Calu3 (cell line): Measurements from ENCODE around the gene CFAP99. TPM values are rescaled to one million over a fixed set of nuclear protein-coding genes. Genes with fewer than 3 reads are reported as not detected.

Source experiments
- BruUV-seq: library from RNA; stranded (reverse); fragments of 400-500 nt; replicated peaks from 2 replicates; lab custom pipeline; 2021; lab: Mats Ljungman, UMichigan
- CTCF ChIA-PET: fragments of 300-600 bp; sonication (Branson Sonifier 250); formaldehyde crosslinking; loops from one replicate; lab custom pipeline; 2022; ENCODE audit warnings: antibody characterized with exemption; lab: Charles Lee
- DNase-seq: peaks from one replicate; pipeline ENCODE4 v3.0.0; 2022
- H3K27ac Mint-ChIP-seq: one replicate; pipeline ENCODE4 v1.8.0; 2022; ENCODE audit warnings: mixed read lengths; ENCODE audit not compliant: unreplicated experiment
- H3K27me3 Mint-ChIP-seq: one replicate; pipeline ENCODE4 v1.8.0; 2022; ENCODE audit warnings: mixed read lengths; ENCODE audit not compliant: unreplicated experiment
- H3K36me3 Mint-ChIP-seq: one replicate; pipeline ENCODE4 v1.8.0; 2022; ENCODE audit warnings: mild to moderate bottlenecking, moderate library complexity, mixed read lengths; ENCODE audit not compliant: insufficient read depth, unreplicated experiment
- H3K4me1 Mint-ChIP-seq: one replicate; pipeline ENCODE4 v1.8.0; 2022; ENCODE audit warnings: mild to moderate bottlenecking, low read depth, mixed read lengths; ENCODE audit not compliant: unreplicated experiment
- H3K4me3 Mint-ChIP-seq: one replicate; pipeline ENCODE4 v1.8.0; 2022; ENCODE audit warnings: mild to moderate bottlenecking, low read depth, moderate library complexity, mixed read lengths; ENCODE audit not compliant: unreplicated experiment
- H3K9me3 Mint-ChIP-seq: one replicate; pipeline ENCODE4 v1.8.0; 2022; ENCODE audit warnings: low read depth, mixed read lengths; ENCODE audit not compliant: unreplicated experiment
- intact Hi-C: fragments of 100-400 bp; cut with micrococcal nuclease; formaldehyde crosslinking; loops from one replicate; pipeline ENCODE4 v1.10.0; 2022; ENCODE audit not compliant: unreplicated experiment
- total RNA-seq: library from RNA; stranded (reverse); gene quantifications from 2 replicates; pipeline ENCODE4 v1.2.3, GENCODE V29; 2022
- TF ChIP-seq, protein P1 (sequence below): fragments of 200-600 bp; IDR thresholded peaks from one replicate; pipeline ENCODE4 v1.8.0; 2022; ENCODE audit warnings: antibody characterized with exemption; ENCODE audit not compliant: unreplicated experiment

The CFAP99 gene
- total RNA-seq, 1 experiment from 2014 or later, result not detected

DNA sequence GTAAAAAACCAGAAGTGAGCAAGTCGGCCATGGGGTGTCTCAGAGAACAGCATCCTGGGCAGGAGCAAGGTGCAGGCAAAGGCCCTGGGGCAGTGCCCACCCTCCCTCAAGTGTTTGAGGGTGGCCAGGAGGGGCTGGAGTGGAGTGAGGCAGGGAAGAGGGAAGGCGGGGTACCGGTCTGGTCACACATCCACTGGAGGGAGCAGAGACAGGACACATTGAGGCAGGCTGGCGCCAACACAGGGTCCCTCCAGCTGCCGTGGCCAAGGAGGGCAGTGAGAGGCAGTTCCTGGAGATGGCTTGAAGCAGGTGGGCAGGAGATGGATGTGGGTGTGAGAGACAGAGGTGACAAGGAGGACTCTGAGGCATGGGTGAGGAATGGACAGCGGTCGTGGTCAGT, 29.8 kb downstream of the CFAP99 start:
- TF ChIP-seq, protein P1, sequence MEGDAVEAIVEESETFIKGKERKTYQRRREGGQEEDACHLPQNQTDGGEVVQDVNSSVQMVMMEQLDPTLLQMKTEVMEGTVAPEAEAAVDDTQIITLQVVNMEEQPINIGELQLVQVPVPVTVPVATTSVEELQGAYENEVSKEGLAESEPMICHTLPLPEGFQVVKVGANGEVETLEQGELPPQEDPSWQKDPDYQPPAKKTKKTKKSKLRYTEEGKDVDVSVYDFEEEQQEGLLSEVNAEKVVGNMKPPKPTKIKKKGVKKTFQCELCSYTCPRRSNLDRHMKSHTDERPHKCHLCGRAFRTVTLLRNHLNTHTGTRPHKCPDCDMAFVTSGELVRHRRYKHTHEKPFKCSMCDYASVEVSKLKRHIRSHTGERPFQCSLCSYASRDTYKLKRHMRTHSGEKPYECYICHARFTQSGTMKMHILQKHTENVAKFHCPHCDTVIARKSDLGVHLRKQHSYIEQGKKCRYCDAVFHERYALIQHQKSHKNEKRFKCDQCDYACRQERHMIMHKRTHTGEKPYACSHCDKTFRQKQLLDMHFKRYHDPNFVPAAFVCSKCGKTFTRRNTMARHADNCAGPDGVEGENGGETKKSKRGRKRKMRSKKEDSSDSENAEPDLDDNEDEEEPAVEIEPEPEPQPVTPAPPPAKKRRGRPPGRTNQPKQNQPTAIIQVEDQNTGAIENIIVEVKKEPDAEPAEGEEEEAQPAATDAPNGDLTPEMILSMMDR, result no peak
- Mint-ChIP-seq H3K4me3 (no peak overlapping the region), H3K9me3 (no peaks in the 10 kb centered on the region)

DNA sequence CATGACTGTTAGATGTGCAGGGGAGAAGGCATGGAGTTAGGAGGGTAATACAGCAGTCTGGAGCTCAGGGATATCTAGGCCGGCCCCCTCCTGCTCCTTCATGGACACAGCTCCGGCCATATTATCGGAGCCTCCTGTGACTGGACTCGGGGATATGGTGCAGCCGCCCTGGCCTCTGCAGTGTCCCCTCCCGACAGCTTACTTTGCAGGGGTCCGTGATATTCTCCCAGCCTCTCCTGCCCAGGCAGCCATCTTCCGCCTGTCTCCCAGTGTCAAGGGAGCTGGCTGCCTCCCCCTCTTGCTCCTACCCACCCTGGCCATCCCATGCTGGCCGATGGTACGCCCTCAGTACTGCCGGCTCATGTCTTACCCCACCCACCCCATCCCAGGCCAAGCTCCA, 30.3 kb downstream of the CFAP99 start:
- Mint-ChIP-seq H3K4me3 (no peak overlapping the region), H3K27ac (no peak overlapping the region), H3K36me3 (no peaks in the 10 kb centered on the region), H3K9me3 (no peaks in the 10 kb centered on the region), H3K4me1 (no peaks in the 10 kb centered on the region), H3K27me3 (peaks cover 14% of the 10 kb centered on the region)
- TF ChIP-seq, protein P1, result no peak
- intact Hi-C loops, result no loop called here
- no peak for DNase-seq
- CTCF ChIA-PET, result no interaction called here
- no TSS peak for BruUV-seq

More for the DNA sequence above, 29.8 kb downstream of the CFAP99 start:
- DNase-seq, result no peak
- Mint-ChIP-seq H3K4me1 (no peaks in the 10 kb centered on the region), H3K27me3 (peaks cover 14% of the 10 kb centered on the region), H3K36me3 (no peaks in the 10 kb centered on the region), H3K27ac (no peak overlapping the region)
- BruUV-seq, result no TSS peak
- intact Hi-C loops, result no loop called here
- CTCF ChIA-PET, result no interaction called here

DNA sequence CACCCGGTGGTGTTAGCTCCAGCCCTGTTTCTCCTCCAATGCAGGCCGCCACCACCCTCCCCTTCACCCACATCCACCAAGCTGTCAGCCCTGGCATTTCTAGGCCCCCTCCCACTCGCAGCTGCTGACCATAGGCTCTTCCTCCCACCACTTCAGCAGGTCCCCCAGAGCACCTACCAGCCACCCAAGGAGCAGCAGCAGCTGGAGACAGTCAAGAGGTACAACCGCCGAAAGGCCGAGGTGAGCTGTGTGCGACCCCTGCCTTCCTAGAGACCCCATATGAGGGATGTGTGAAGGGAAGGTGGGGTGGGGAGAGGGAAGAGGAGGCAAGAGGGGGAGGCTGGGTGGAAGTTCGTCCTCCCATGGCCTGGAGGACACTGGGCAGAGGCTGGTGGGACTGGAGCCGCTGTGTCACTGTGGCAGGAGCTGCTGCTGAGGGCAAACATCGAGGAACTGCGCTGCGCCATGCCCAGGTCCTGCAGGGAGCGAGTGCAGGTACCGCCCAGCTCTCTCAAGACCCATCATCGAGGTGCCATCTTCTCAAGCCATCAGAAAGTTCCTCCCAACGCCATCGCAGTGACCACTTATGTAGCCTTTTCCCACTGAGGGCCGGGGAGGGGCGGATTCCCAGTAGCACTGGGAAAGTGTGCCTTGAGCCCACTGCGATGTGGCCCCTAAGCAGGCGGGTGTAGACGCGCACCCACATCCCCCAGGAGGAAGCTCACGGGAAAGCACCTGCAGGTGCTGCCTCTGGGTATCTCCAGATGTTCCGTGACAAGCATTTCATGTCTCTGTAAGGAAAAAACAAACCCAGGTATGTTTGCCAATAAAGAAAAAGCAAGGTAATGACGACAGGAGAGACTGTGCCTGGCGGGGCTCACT, 31.0 kb downstream of the CFAP99 start:
- Mint-ChIP-seq H3K27me3 (peaks cover 14% of the 10 kb centered on the region), H3K9me3 (no peaks in the 10 kb centered on the region), H3K36me3 (no peaks in the 10 kb centered on the region), H3K4me3 (no peak overlapping the region), H3K27ac (no peak overlapping the region), H3K4me1 (no peaks in the 10 kb centered on the region)
- TF ChIP-seq, protein P1, result no peak
- intact Hi-C loops, result no loop called here
- CTCF ChIA-PET, result no interaction called here
- no TSS peak for BruUV-seq
- DNase-seq, result no peak

DNA sequence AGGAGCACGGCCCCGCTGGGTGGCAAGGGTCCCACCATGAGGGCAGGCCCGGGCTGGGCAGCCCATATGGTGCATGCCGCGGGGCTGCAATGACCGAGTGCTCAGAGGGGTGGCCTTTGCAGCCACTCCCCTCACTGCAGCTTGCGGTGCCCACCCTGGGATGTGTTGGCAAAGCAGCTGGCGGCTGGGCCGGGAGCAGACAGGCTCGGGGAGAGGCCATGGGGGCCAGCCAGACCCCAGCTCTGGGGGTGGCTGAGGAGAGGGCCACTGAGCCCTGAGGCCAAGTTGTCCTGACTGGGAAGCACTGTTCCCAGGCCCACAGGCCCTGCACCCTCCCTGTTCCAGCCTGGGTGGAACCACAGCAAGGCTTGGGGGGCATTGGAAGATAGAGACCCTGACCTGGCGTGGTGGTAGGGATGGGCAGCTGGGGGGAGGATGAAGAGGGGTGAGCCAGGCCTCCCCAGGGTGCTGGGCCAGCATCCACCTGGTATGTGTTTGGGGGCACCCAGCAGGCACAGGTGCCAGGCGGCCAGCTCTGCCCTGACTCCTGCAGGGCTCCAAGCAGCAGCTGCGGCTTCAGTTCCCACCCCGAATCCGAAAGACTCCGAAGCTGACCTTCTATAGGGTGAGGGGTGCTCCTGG, 31.8 kb downstream of the CFAP99 start:
- H3K9me3 Mint-ChIP-seq, result no peaks in the 10 kb centered on the region
- peaks cover 14% of the 10 kb centered on the region for H3K27me3 Mint-ChIP-seq
- no TSS peak for BruUV-seq
- no peak overlapping the region for H3K27ac Mint-ChIP-seq
- no peak for DNase-seq
- CTCF ChIA-PET, result interaction anchor here (0.5 kb wide), 1 partner anchor 83 kb away, joined by 3 read pairs; no protein-coding TSS in a partner anchor
- TF ChIP-seq, protein P1, result no peak
- intact Hi-C loops, result no loop called here
- H3K4me1 Mint-ChIP-seq, result no peaks in the 10 kb centered on the region
- no peak overlapping the region for H3K4me3 Mint-ChIP-seq
- no peaks in the 10 kb centered on the region for H3K36me3 Mint-ChIP-seq
